Measurements from ENCODE around the gene SPHK1.

SPHK1 gene

DNA sequence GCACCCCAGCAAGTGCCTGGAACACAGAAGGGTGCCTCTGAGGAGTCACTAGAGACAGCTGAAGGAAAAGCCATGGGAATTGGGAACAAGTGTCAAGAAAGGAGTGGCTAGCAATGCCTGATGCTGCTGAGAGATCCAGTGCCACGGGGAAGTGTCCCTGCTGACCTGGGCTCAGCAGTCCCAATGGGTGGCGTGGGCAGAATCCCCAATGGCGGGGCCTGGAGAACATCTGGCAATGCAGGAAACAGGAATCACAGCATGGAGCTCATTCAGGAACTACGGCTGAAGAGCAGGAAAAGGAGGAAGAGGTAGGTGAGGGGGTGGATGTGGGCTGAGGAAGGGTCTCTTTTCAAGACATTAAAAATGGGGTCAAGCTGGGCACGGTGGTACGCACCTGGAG, 38.5 kb downstream of the SPHK1 start:
- Mint-ChIP-seq H3K27me3 (ENCODE audit: low read depth, poor library complexity) (no peaks in the 10 kb centered on the region), H3K36me3 (ENCODE audit: low read depth) (peaks cover 54% of the 10 kb centered on the region), H3K27ac (peak overlapping the region; percentile 19), H3K9me3 (peaks cover 24% of the 10 kb centered on the region), H3K4me1 (peaks cover 24% of the 10 kb centered on the region), H3K4me3 (no peak overlapping the region)
- no peak for DNase-seq
- TF ChIP-seq, protein P1, sequence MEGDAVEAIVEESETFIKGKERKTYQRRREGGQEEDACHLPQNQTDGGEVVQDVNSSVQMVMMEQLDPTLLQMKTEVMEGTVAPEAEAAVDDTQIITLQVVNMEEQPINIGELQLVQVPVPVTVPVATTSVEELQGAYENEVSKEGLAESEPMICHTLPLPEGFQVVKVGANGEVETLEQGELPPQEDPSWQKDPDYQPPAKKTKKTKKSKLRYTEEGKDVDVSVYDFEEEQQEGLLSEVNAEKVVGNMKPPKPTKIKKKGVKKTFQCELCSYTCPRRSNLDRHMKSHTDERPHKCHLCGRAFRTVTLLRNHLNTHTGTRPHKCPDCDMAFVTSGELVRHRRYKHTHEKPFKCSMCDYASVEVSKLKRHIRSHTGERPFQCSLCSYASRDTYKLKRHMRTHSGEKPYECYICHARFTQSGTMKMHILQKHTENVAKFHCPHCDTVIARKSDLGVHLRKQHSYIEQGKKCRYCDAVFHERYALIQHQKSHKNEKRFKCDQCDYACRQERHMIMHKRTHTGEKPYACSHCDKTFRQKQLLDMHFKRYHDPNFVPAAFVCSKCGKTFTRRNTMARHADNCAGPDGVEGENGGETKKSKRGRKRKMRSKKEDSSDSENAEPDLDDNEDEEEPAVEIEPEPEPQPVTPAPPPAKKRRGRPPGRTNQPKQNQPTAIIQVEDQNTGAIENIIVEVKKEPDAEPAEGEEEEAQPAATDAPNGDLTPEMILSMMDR (IDR thresholded peaks at IDR 0.05), result no peak

DNA sequence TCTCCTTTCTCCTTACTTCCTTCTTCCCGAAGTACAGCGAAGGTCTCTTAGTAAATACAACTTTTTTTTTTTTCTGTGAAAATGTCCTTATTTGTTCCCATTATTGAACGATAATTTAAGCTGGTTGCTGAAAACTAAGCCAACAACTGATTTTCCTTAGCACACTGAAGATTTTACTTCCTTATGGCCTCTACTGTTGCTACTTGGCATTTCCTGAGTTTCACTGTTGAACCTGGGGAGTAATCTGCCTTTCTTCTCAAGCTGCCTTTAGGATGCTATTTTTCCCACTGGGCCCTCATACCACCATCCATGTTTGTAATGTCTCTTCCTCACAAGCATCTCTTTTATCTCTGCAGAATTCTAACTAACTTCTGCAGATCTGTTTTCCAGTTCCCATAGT, 42.4 kb downstream of the SPHK1 start:
- TF ChIP-seq, protein P1 (IDR thresholded peaks at IDR 0.05), result no peak
- Mint-ChIP-seq H3K9me3 (peaks cover 24% of the 10 kb centered on the region), H3K27me3 (ENCODE audit: low read depth, poor library complexity) (no peaks in the 10 kb centered on the region), H3K4me3 (no peak overlapping the region), H3K4me1 (peaks cover 15% of the 10 kb centered on the region), H3K27ac (no peak overlapping the region), H3K36me3 (ENCODE audit: low read depth) (peaks cover 43% of the 10 kb centered on the region)
- no peak for DNase-seq

DNA sequence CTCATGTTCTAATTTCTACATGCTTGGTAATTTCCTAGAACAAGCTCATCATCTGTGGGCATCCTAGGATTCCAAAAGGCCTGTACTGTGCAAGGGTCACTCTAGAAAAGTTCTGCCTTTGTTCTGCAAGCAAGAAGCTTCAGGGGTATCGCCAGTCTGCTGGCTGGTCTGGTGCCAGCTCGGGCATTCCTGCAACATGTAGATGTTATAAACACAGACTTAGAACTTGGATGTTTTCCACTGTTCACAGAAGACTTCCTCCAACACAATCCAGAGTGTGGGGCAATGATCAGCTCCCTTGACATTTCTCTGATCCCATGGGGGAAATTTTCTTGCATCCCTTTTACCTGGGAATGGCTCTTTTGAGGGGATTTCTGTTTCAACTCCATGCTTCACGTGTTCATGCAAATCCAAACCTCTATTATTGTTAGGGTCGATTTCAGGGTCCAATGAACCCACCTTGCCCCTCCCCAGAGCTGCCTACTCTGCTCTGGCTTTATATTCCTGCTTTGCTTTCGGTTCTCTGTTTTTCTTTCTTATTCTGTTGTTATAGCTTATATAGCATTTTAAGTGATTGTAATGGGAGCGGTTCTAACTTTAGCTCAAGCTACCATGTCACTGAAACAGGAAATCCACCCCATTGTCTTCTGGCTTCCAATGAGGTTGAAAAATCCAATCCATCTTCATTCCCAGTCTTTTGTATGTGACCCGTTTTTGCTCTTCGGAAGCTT, 43.3 kb downstream of the SPHK1 start:
- peaks cover 23% of the 10 kb centered on the region for H3K9me3 Mint-ChIP-seq
- H3K27ac Mint-ChIP-seq, result no peak overlapping the region
- TF ChIP-seq, protein P1 (IDR thresholded peaks at IDR 0.05), result no peak
- peaks cover 14% of the 10 kb centered on the region for H3K4me1 Mint-ChIP-seq
- no peaks in the 10 kb centered on the region for H3K27me3 Mint-ChIP-seq (ENCODE audit: low read depth, poor library complexity)
- H3K4me3 Mint-ChIP-seq, result no peak overlapping the region
- H3K36me3 Mint-ChIP-seq (ENCODE audit: low read depth), result peaks cover 35% of the 10 kb centered on the region
- no peak for DNase-seq

DNA sequence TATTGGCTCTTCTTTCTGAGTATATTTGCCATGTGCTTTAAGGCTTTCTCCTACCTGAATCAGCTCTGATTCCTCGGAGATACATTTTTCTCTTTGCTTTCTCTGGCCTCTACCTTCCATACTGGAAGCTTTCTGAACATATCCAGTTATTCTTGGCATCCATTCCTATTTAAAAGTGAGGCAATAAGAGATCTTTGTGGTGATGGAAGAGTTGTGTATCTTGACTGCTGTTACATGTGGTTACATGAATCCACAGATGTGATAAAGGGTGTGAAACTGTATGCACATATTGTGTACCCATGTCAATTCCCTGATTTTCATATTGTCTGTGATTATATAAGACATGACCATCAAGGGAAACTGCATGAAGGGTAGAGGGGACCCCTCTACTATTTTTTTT, 44.1 kb downstream of the SPHK1 start:
- Mint-ChIP-seq H3K4me3 (no peak overlapping the region), H3K4me1 (peaks cover 10% of the 10 kb centered on the region), H3K9me3 (peaks cover 20% of the 10 kb centered on the region), H3K36me3 (ENCODE audit: low read depth) (peaks cover 36% of the 10 kb centered on the region), H3K27me3 (ENCODE audit: low read depth, poor library complexity) (no peaks in the 10 kb centered on the region), H3K27ac (no peak overlapping the region)
- no peak for DNase-seq
- TF ChIP-seq, protein P1 (IDR thresholded peaks at IDR 0.05), result no peak

DNA sequence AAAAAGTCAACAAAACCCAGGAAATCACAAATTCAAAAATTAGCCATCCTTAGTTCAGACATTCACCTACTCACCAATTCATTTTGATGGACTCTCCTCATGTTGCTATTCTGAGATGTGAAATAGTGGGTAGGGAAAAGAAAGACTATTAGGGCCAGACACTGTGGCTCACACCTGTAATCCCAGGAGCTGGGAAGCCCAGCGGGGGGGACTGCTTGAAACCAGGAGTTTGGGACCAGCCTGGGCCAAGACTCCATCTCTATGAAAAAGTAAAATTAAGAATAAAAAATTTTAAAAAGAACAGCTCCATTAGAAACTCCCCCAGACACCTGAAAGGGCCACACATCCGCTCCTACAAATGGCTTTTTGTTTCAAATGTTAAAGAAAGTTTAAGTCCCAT, 47.1 kb downstream of the SPHK1 start:
- Mint-ChIP-seq H3K9me3 (peaks cover 9% of the 10 kb centered on the region), H3K27ac (no peak overlapping the region), H3K27me3 (ENCODE audit: low read depth, poor library complexity) (no peaks in the 10 kb centered on the region), H3K4me1 (peaks cover 19% of the 10 kb centered on the region), H3K36me3 (ENCODE audit: low read depth) (peaks cover 45% of the 10 kb centered on the region), H3K4me3 (no peak overlapping the region)
- TF ChIP-seq, protein P1 (IDR thresholded peaks at IDR 0.05), result no peak
- DNase-seq, result no peak

DNA sequence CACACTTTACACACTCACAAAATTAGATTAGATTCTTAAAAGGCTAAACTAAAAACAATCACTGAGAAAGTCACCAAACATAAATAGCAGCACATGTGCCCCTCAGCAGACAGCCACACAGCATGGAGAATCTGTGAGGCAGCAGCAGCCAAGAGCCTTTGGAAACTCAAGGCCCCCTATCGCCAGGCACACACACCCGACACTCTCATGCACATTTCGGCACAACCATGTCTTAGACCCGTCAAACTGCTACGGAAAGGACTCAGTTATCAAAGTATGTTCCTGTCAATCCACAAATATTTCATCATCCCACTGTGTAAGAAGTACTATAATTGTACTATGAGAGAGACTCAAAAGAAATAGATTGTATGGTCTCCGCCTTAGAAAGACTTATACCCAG, 47.6 kb downstream of the SPHK1 start:
- H3K36me3 Mint-ChIP-seq (ENCODE audit: low read depth), result peaks cover 43% of the 10 kb centered on the region
- TF ChIP-seq, protein P1 (IDR thresholded peaks at IDR 0.05), result no peak
- H3K4me1 Mint-ChIP-seq, result peaks cover 22% of the 10 kb centered on the region
- H3K4me3 Mint-ChIP-seq, result no peak overlapping the region
- no peaks in the 10 kb centered on the region for H3K27me3 Mint-ChIP-seq (ENCODE audit: low read depth, poor library complexity)
- H3K9me3 Mint-ChIP-seq, result peaks cover 4% of the 10 kb centered on the region
- DNase-seq, result no peak
- H3K27ac Mint-ChIP-seq, result no peak overlapping the region

Data from nephron progenitor cell (in vitro differentiated cells).